Islet precursor cell (in vitro differentiated cells): ENCODE data around the gene KISS1R.

Experiments
- DNase-seq: peaks from one replicate; pipeline ENCODE4 v3.0.0-alpha.2; 2018

The KISS1R gene

DNA sequence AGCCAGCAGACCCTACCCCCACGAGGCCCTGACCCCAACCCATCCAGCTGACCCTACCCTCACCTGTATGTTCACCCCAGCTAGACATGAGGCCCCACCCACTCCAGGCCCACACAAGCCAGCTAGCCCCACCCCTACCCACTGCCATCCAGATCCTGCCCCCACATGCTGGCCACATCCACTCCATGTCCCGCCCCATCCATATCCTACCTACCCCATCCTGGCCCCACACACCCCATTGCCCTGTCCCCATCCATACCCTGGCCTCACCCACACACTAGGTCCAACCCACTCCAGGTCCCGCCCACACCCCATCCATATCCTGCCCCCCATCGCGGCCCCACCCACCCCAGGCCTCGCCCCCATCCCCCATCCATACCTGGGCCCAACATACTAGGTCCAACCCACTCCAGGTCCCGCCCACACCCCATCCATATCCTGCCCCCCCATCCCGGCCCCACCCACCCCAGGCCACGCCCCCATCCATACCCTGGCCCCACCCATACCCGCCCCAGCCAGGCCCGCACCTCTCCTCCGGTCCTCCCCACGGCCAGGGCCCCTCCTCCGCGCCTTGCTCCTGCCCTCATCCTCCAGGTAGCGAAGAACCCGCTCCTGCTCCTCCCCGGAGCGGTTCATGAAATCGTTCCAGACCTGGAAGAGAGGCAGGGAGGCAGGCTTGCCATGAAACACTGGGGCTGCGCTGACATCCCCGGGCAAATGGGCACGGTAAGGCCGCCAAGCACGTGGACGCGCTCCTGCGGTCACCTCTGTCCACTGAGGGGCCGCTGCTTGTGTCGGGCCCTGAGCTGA lies 16.6 kb upstream of the KISS1R start:
- no peak for DNase-seq

DNA sequence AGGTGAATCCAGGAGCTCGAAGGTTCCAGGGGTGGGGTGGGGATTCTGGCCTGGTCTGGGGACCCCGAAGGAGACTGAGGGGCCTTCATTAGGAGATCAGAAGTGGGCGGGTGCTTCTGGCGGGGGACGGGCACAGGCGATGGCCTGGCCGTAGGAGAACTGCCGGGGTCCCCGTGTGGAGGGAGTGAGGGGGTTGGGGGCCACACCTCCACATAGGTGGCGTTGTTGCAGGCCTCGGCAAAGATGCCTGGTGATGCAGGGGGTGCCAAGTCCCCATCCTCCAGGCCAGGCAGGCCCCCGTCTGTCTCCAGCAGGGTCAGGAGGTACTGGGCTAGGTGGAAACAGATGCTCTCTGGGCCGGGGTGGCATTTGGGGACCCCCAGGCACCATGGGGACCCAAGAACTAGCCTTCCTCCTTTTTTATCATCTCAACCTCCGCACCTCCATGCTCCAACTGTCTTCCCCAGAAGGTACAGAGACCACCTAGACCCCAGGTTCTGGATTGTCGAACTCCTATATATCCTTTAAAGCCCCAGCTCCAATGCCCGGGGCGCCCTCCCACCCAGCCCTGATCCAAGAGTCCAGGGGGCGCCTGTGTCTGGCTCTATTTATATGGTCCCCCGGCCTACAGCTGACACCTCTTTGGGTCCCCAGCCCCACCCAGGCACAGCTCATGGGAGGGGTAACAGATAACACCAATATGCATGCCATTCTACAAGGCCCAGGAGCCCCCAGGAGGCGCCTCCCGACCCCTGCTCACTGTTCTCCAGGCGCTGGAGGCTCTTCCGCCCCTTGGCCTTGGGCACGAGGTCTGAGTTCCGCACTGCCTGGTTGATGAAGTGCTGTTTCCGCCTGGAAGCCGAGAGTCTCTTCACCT lies 15.7 kb upstream of the KISS1R start:
- no peak for DNase-seq

DNA sequence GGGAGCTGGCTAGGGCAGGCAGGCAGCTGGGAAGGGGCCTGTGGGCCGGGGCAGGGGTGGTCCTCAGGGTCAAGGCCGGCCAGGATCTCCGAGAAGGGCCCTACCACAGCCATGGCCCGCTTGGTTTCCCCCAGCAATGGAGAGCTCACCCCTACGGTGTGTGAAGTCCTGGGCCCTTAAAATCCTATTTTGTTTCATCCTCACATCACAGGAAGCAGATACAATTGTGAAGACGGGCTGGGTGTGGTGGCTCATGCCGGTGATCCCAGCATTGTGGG lies 15.1 kb upstream of the KISS1R start:
- no peak for DNase-seq

DNA sequence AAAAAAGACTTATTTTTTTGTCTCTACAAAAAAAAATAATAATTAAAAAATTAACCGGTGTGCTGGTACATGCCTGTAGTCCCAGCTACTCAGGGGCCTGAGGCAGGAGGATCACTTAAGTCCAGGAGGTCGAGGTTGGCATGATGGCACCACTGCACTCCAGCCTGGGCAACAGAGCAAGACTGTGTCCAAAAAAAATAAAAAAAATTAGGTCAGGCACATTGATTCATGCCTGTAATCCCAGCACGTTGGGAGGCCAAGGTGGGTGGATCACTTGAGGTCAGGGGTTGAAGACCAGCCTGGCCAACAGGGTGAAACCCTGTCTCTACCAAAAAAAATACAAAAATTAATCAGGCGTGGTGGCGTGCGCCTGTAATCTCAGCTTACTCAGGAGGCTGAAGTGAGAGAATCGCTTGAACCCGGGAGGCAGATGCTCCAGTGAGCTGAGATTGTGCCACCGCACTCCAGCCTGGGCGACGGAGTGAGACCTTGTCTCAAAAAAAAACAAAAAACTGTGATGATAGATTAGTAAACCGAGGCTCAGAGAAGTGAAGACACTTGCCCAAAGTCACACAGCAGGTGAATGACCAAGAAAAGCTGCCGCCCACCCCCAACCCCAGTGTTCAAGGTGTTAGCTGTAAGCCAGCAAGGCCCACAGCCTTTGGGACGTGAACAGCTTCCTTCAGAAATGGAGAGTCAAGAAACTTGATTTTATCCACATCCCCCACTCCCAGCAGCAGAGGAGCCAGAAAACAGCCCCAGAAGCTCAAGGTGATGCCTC lies 14.5 kb upstream of the KISS1R start:
- no peak for DNase-seq

DNA sequence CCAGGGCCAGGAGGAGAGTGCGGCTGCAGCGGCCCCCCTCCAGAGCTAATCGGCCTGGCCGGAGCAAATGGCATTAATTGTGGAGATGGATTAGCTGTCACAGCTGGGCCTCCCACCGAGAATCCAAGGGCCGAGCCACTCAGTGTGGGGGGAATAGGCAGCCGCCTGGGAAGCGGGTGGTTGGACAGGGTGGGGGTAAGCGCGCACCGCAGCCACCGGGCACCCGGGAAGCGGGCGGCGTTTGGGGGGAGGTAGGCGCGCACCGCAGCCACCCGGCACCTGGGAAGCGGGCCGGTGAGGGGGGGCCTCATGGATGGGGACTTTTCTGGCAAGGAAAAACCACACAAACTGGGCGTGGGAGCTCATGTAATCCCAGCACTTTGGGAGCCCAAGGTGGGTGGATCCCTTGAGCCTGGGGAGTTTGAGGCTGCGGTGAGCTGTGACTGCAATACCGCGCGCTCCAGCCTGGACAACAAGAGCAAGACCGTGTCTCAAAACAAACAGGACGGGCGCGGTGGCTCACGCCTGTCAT lies 13.8 kb upstream of the KISS1R start:
- no peak for DNase-seq

DNA sequence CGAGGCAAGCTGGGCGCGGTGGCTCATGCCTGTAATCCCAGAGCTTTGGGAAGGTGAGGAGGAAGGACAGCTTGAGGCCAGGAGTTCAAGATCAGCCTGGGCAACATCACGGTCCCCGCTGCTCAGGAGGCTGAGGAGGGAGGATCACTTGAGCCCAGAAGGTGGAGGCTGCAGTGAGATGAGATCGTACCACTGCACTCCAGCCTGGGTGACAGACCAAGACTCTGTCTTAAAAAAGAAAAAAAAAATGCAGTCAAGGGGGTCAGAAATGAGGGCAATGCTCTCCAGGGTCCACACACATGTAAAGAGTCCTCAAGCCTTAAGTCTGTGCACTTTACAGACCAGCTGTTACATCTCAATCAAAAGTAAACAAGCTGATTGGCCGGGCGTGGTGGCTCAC lies 12.6 kb upstream of the KISS1R start:
- DNase-seq: no peak

DNA sequence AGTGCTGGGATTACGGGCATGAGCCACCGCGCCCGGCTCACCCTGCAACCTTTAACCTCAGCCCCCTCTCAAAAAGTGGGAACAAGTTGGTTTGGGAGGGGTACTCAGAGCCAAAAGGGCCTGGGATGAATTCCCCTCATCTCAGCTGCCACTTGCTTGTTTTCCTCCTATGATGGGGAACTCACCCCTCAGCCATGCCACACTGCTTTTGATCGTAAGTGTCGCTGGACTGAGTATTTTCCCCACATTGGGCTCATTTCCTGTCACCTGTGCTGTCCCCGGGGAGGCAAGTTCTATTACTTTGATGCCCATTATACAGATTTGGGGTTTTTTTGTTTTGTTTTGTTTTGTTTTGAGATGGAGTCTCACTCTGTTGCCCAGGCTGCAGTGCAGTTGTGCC lies 10.7 kb upstream of the KISS1R start:
- DNase-seq: no peak

DNA sequence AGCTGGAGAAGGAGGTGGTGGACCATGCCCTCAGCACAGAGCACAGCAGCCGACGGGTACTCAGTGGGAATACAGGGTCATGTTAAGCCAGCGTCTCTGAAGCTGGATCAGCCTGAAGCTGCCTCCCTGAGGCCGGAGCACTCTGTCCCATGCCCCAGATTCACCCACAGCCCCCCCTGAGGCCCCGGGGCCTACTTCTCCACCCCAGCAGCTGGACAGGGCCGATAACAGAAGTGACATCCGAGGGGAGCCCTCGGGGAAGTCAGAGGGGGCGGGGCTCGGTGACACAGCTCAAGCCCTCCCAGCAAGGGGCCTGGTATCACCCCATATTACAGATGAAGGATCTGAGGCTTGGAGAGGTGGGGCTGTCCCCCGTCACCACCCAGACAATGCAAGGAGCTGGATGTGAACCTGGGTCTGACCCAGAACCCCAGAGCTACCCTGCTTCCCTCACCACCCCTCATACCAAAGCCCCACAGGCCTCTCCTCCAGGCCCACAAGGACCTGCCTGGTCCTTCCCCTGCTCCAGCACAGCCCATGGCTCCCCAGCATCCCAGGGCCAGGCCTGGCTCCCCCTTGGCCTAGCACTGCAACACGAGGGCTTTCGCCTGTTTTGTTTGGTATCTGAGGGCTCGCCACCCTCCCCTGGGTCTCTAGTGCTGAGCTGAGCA lies 9.8 kb upstream of the KISS1R start:
- DNase-seq: no peak

DNA sequence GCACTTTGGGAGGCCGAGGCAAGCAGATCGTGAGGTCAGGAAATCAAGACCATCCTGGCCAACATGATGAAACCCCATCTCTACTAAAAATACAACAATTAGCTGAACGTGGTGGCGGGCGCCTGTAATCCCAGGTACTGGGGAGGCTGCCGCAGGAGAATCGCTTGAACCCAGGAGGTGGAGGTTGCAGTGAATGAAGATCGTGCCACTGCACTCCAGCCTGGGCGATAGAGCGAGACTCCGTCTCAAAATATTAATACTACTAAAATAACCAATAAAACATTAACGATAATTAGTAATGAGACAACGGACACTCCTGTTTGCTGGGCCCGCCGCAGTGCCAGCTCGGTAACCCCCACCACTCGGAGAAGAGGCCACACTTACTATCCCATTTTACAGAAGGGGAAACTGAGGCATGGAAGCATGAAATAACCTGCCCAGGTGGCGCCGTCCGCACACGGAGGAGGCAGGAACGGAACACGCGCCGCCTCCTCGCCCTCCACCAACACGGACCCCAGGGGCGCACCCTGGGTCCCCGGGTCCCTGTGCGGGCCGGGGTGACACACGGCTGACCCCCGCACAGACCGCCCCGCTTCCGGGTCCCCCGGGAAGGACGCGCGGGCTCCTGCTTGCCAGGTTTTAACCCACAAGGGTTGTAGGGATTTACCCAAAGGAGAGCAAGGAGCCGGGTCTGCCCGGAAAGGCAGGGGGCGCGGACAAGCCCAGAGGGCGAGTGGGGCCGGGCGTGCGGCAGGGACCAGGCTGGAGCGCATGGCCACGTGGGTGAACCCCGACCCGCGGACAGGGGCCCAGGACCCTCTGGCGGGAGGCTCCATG lies 5.7 kb upstream of the KISS1R start:
- DNase-seq: peak; percentile 45

DNA sequence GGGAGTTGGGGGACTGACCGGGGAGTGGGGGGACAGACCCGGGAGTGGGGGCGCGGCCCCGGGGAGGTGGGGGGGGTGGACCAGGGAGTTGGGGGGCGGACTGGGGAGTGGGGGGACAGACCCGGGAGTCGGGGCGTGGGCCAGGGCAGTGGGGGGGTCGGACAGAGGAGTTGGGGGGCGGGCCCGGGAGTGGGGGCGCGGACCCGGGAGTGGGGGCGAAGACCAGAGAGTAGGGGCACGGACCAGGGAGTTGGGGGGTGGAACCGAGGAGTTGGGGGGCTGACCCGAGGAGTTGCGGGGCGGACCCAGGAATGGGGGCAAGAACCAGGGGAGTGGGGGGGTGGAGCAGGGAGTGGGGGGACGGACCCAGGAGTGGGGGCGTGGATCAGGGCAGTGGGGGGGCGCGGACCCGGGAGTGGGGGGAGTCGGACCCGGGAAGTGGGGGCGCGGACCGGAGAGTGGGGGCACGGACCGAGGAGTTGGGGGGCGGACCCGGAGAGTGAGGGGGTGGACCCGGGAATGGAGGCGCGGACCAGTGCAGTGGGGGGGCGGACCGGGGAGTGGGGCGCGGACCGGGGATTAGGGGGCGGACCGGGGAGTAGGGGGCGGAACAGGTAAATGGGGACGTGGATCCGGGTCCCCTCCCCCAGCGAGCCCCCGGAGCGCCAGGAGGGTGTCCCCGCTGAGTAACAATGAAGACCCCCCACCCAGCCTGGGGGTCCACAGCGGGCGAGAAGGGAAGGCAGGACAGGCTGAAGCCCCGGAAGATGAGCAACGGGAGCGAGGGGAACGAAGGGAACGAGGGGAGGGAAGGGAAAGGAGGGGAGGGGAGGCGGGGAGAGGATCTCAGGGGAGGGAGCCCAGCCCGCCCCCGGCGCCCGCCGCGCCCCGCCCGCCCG lies 4.7 kb upstream of the KISS1R start:
- DNase-seq: peak; percentile 63

DNA sequence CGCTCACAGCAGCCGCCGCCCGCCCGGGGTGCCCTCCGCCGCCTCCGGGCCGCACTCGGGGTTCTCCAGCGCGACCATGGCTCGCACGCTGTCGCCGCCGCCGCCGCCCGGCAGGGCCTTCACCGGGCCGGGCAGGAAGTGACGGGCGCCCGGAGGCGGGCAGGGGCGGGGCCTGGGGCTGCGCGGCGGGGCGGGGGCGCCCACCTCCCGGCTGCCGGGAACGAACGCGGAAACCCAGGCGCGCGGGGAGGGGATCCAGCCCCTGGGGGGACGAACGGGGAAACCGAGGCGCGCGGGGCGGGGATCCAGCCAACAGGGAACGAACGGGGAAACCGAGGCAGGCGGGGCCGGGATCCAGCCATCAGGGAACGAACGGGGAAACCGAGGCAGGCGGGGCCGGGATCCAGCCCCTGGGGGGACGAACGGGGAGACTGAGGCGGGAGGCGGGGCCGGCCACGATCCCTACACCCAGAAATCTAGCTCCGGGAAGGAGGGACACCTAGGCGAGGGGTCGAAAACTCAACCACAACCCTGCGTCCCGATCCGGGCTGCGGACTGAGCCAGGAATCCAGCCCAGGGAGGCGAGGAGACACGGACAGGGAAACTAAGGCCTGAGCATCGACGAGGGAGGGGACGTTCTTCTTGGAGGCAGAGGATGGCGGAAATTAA lies 3.9 kb upstream of the KISS1R start, which contains the start of gene R3HDM4:
Gene R3HDM4, minus strand, starts transcription at position 140 of the 669 bp plus-strand sequence. Its CDS starts 62 bp downstream, at position 78.
- DNase-seq: peak; percentile 75

DNA sequence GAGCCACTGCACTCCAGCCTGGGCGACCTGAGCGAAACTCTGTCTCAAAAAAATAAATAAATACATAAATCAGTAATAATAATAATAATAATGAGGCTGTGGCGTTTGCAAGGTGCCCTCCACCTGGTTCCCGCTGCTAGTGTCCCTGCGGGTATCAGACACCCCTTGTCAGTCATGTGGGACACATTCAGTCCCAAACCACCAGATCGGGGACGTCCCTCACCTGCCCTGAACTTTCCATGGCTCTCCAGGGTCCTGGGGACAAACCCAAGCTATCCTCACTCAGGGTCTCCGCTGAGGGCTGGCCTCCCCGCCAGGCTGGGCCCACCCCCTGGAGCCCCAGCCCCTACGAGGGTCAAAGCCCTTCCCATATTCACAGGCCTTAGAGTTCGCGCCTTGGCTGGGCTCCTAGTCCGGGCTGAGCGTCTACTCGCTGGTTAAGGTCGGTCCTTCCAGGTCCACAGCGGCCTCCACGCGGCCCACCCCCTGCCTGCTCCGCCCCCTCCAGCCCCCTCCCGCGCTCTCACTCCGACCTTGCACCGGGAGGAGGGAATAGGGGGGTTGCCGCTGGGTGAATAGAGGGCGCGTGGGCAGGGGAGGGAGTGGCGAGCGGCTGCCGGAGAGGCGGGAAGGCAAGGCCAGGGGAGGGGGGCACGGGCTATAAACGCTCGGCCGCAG lies 349 bp upstream of the KISS1R start:
- no peak for DNase-seq

DNA sequence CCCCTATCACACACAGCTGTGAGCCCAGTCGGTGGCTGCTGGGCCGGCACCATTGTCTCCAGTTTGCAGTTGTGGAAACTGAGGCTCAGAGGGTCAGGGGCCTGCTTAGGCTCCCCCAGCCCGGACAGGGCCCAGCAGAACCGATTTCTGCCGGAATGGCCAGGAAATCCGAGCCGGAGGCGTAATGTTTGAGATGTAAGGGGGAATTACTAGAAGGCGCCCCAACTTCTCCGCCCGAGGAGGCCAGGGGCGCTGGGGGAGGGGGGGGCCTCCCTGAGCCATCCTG lies 962 bp downstream of the KISS1R start:
- DNase-seq: no peak

DNA sequence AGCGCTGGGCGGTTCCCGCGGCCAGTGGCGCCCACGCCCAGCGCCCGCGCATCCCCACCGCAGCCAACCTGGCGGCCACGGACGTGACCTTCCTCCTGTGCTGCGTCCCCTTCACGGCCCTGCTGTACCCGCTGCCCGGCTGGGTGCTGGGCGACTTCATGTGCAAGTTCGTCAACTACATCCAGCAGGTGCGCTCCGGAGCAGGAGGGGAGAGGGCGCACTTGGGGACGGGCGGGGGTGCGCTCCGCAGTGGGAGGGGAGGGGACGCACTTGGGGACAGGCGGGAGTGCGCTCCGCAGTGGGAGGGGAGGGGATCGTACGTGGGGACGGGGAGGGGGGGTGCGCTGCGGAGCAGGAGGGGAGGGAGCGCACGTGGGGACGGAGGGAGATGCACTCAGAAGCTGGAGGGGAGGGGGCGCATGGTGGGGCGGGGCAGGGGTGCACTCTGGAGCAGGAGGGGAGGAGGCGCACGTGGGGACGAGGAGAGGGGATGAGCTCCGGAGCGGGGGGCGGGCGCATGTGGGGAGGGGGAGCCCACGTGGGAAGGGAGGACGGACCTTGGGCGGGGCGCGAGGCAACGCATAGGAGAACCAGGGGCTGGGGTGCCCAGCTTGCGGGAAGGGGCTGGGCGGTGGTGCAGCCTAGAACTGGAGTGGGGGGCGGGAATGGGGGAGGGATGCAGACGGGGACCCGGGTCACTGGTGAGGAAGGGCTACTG lies 1.5 kb downstream of the KISS1R start:
- no peak for DNase-seq

DNA sequence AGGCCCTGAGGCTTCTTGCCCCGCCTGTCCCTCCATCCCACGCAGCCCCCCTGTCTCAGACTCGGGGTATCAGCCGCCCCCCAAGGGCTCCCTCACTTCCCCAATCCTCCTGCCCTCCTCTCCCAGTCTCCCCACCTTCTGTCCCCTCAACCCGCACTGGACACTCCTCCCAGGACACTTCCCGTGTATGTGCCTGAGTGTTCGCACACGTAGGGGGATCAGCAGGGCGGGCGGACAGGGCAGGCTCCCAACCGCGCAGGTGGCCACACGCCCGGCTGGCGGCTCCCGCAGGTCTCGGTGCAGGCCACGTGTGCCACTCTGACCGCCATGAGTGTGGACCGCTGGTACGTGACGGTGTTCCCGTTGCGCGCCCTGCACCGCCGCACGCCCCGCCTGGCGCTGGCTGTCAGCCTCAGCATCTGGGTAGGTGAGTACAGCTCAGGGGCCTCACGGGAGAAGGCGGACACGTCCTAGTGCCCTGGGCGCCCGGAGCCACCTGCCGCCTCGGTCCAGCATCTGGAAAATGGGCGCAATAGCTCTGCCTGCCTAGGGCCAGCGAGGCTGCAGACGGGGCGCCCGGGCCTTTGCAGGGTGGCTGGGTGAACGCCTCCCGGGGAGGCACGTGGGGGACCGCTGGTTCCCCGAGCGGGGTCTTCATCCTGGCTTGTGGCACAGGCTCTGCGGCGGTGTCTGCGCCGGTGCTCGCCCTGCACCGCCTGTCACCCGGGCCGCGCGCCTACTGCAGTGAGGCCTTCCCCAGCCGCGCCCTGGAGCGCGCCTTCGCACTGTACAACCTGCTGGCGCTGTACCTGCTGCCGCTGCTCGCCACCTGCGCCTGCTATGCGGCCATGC lies 2.3 kb downstream of the KISS1R start:
- no peak for DNase-seq

DNA sequence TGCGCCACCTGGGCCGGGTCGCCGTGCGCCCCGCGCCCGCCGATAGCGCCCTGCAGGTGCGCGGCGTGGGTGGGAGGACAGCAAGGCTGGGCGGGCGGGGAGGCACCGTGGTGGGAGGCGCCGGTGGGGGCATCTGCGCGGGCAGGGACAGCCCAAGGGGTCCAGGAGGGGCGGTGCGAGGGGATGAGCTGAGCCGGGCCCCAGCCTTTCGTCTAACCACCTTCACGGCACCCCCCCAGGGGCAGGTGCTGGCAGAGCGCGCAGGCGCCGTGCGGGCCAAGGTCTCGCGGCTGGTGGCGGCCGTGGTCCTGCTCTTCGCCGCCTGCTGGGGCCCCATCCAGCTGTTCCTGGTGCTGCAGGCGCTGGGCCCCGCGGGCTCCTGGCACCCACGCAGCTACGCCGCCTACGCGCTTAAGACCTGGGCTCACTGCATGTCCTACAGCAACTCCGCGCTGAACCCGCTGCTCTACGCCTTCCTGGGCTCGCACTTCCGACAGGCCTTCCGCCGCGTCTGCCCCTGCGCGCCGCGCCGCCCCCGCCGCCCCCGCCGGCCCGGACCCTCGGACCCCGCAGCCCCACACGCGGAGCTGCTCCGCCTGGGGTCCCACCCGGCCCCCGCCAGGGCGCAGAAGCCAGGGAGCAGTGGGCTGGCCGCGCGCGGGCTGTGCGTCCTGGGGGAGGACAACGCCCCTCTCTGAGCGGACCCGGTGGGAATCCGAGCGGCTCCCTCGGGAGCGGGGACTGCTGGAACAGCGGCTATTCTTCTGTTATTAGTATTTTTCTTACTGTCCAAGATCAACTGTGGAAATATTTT lies 3.1 kb downstream of the KISS1R start:
- DNase-seq: no peak

DNA sequence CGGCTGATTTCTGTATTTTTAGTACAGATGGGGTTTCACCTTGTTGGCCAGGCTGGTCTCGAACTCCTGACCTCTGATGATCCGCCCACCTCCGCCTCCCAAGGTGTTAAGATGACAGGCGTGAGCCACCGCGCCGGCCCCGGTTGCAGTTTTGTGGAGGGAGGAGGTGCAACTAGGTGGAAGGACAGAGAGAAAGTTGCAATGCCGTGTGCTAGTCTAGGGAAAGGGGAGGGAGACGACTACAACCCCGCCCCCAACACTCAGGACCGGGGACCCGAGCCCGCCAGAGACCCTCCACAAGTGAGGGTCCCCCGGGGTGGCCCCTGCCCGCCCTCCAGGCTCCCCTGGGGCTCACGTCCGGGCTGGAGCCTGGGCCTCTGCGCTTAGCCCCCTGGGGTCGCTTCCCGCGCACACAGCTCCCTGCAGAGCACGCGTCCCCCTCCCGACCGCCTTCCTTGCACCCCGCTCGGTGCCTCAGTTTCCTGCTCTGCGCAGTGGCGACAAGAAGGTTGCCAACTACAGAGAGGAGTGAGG lies 7.5 kb downstream of the KISS1R start:
- no peak for DNase-seq
